Activated CD8-positive, alpha-beta T cell treated with anti-CD3 and anti-CD28 coated beads for 36 hours (primary cell): Measurements from ENCODE around the gene GRM5. TPM values are rescaled to one million over a fixed set of nuclear protein-coding genes. Genes with fewer than 3 reads are reported as not detected.

Experiments used
- ATAC-seq: fragments of 200-7000 bp; cut with Tn5 transposase; one replicate; pipeline ENCODE4 v1.10.0; 2021; ENCODE audit warnings: mild to moderate bottlenecking, moderate library complexity
- CTCF ChIA-PET: fragments of 350-600 bp; sonication (Branson Sonifier 250); formaldehyde crosslinking; loops from one replicate; lab custom pipeline; 2021; ENCODE audit warnings: antibody characterized with exemption; lab: Charles Lee
- POLR2A ChIA-PET: fragments of 350-600 bp; sonication (Branson Sonifier 250); formaldehyde crosslinking; loops from one replicate; lab custom pipeline; 2021; ENCODE audit warnings: antibody characterized with exemption; lab: Charles Lee
- DNase-seq: peaks from one replicate; pipeline ENCODE4 v3.0.0-alpha.2; 2020
- H3K27ac Mint-ChIP-seq: one replicate; pipeline ENCODE4 v1.8.0; 2021; ENCODE audit warnings: mild to moderate bottlenecking, mixed read lengths
- H3K27me3 Mint-ChIP-seq: one replicate; pipeline ENCODE4 v1.8.0; 2021; ENCODE audit warnings: mixed read lengths
- H3K36me3 Mint-ChIP-seq: one replicate; pipeline ENCODE4 v1.8.0; 2021; ENCODE audit warnings: low read depth, mixed read lengths
- H3K4me1 Mint-ChIP-seq: one replicate; pipeline ENCODE4 v1.8.0; 2021; ENCODE audit warnings: low read depth, mixed read lengths
- H3K4me3 Mint-ChIP-seq: one replicate; pipeline ENCODE4 v1.8.0; 2021; ENCODE audit warnings: mild to moderate bottlenecking, moderate library complexity, mixed read lengths
- H3K9me3 Mint-ChIP-seq: one replicate; pipeline ENCODE4 v1.8.0; 2021; ENCODE audit warnings: mixed read lengths
- intact Hi-C: fragments of 100-400 bp; cut with micrococcal nuclease; formaldehyde crosslinking; loops from one replicate; pipeline ENCODE4 v1.10.0; 2022
- total RNA-seq, 2 experiments: library from RNA; stranded (reverse); gene quantifications; one replicate each; pipeline ENCODE4 v1.2.3, GENCODE V29; 2021
- TF ChIP-seq, protein P1 (sequence below): fragments of 200-600 bp; IDR thresholded peaks from one replicate; pipeline ENCODE4 v1.8.0; 2022; ENCODE audit warnings: antibody characterized with exemption, mild to moderate bottlenecking

Gene GRM5
- total RNA-seq, 2 experiments from 2014 or later = not detected

DNA sequence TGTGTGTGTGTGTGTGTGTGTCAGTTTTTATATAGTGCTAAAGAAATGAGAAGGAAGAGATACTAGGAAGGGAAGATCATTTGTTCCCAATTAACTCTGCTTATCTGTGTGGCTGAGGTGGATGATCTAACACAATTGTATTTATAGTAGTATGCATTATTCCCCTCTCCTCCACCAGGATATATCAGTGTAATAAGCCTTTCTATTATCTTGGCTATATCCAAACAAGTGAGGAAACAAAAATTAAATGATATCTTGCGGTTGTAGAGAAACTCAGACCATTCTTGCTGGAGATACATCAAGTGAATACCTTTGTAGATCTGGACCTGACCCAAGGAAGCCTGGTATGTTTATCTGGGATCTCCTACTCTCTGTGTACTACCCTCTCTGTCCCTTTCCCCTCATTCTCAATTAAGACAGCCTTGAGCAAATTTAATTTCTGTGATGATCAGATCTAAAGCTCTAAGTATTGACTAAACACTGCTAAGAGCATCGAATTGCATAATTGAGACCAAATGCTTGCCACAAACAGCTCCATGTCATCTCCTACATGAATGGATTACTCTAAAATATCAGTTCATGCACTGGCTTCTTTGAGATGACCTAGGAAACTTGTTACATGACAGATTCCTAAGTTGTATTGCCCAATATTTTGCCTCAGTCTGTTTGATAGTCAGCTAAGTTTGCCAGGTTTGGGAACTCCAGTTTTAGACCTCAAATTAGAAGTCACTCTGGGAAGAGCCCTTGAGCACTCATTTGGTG lies 543.0 kb downstream of the GRM5 start:
- ATAC-seq (no peak), DNase-seq (no peak)
- H3K27ac Mint-ChIP-seq = no peak overlapping the region
- no peaks in the 10 kb centered on the region for H3K36me3 Mint-ChIP-seq
- no peak overlapping the region for H3K4me3 Mint-ChIP-seq
- TF ChIP-seq, protein P1, sequence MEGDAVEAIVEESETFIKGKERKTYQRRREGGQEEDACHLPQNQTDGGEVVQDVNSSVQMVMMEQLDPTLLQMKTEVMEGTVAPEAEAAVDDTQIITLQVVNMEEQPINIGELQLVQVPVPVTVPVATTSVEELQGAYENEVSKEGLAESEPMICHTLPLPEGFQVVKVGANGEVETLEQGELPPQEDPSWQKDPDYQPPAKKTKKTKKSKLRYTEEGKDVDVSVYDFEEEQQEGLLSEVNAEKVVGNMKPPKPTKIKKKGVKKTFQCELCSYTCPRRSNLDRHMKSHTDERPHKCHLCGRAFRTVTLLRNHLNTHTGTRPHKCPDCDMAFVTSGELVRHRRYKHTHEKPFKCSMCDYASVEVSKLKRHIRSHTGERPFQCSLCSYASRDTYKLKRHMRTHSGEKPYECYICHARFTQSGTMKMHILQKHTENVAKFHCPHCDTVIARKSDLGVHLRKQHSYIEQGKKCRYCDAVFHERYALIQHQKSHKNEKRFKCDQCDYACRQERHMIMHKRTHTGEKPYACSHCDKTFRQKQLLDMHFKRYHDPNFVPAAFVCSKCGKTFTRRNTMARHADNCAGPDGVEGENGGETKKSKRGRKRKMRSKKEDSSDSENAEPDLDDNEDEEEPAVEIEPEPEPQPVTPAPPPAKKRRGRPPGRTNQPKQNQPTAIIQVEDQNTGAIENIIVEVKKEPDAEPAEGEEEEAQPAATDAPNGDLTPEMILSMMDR = no peak
- H3K9me3 Mint-ChIP-seq = no peaks in the 10 kb centered on the region
- intact Hi-C loops = no loop called here
- no peaks in the 10 kb centered on the region for H3K4me1 Mint-ChIP-seq
- ChIA-PET POLR2A (no interaction called here), CTCF (no interaction called here)
- H3K27me3 Mint-ChIP-seq = peaks cover 6% of the 10 kb centered on the region

DNA sequence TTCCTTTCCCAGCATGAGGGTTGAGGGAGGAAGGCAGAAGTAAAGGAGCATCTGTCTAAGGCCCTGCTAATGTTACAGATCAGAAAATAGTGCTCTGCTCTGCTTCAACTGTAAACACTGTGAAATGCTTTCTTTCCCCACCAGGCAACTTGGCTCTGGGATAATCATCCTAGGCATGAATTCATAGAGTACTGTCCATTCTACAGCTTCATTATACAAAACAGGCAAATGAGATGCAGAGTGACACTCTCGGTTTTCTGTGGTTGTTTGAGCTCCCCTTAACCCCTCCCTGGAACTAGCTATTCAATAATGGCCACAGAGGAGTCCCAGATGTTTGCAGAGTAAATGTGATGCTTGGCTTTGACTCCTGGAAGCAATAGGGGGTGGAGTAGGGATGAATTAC lies 544.0 kb downstream of the GRM5 start:
- H3K27ac Mint-ChIP-seq = no peak overlapping the region
- intact Hi-C loops = no loop called here
- ATAC-seq (no peak), DNase-seq (no peak)
- TF ChIP-seq, protein P1 = no peak
- H3K4me3 Mint-ChIP-seq = no peak overlapping the region
- peaks cover 2% of the 10 kb centered on the region for H3K27me3 Mint-ChIP-seq
- no peaks in the 10 kb centered on the region for H3K4me1 Mint-ChIP-seq
- ChIA-PET CTCF (no interaction called here), POLR2A (no interaction called here)
- H3K9me3 Mint-ChIP-seq = no peaks in the 10 kb centered on the region
- no peaks in the 10 kb centered on the region for H3K36me3 Mint-ChIP-seq

DNA sequence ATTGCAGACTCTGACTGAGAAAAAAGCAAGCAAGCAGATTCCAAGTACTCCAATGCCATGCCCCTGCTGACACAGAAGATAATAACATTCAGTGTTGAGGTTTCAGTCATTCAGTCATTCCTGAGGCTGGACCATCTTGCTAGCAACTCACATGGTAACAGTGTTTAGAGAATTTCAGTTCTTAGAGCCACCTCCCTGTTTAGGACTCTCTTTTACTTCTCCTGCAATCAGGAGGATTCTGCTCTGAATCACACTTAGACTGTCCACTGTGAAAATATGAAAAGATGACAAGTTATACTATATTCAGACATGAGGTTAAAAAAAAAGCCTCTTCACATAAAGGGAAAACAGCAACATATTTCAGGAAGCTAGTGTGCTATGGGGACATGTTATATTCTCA lies 544.4 kb downstream of the GRM5 start:
- ATAC-seq (no peak), DNase-seq (no peak)
- Mint-ChIP-seq H3K27me3 (peaks cover 2% of the 10 kb centered on the region), H3K9me3 (no peaks in the 10 kb centered on the region), H3K36me3 (no peaks in the 10 kb centered on the region), H3K4me3 (no peak overlapping the region), H3K27ac (no peak overlapping the region), H3K4me1 (no peaks in the 10 kb centered on the region)
- ChIA-PET POLR2A (no interaction called here), CTCF (no interaction called here)
- intact Hi-C loops = no loop called here
- TF ChIP-seq, protein P1 = no peak

GRCh38 chr11:88520391-88520790 lies 545.4 kb downstream of the GRM5 start:
- Mint-ChIP-seq H3K9me3 (no peaks in the 10 kb centered on the region), H3K4me3 (no peak overlapping the region), H3K4me1 (no peaks in the 10 kb centered on the region), H3K27ac (no peak overlapping the region), H3K36me3 (no peaks in the 10 kb centered on the region), H3K27me3 (peaks cover 2% of the 10 kb centered on the region)
- intact Hi-C loops = no loop called here
- no peak for ATAC-seq
- ChIA-PET CTCF (no interaction called here), POLR2A (no interaction called here)
- TF ChIP-seq, protein P1 = no peak
- DNase-seq = no peak

DNA sequence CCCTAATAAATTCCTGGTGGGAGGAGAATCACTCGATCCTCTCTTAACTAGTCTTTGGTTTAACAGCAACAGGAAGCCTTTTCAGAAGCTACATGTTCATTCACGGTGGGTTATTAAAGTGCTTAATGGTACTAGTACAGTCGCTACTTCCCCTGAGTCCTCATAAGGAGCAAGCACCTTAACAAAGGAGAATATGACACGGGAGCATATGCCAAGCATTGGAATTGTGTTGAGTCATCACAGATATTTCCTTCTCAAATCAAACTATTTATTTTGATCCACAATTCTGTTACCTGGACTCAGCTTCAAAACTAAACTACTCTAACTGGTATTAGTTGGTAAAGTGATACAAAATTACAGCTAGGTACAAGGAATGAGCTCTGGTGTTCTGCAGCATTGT lies 550.8 kb downstream of the GRM5 start:
- ChIA-PET POLR2A (no interaction called here), CTCF (interaction anchor here (1.0 kb wide), 1 partner anchor 30 kb away, joined by 3 read pairs; no protein-coding TSS in a partner anchor)
- no peaks in the 10 kb centered on the region for H3K36me3 Mint-ChIP-seq
- ATAC-seq = no peak
- H3K27ac Mint-ChIP-seq = no peak overlapping the region
- intact Hi-C loops = no loop called here
- peaks cover 26% of the 10 kb centered on the region for H3K27me3 Mint-ChIP-seq
- H3K4me1 Mint-ChIP-seq = no peaks in the 10 kb centered on the region
- H3K4me3 Mint-ChIP-seq = no peak overlapping the region
- TF ChIP-seq, protein P1 = no peak
- no peak for DNase-seq
- H3K9me3 Mint-ChIP-seq = no peaks in the 10 kb centered on the region
